Transverse colon (tissue), 4 donors: Measurements from ENCODE around the gene GPR171. TPM values are rescaled to one million over a fixed set of nuclear protein-coding genes. Genes with fewer than 3 reads are reported as not detected.

Source experiments
- DNase-seq: peaks from one replicate; pipeline ENCODE4 v3.0.0-alpha.2; 2019
- H3K27ac ChIP-seq, 4 donors: fragments of 200-600 bp; sonication (generic); 2 replicates each; pipeline ENCODE4 v1.5.1; 2016 to 2018; ENCODE audit warnings: inconsistent platforms in 4 of 4
- H3K27me3 ChIP-seq: fragments of 200-600 bp; sonication (generic); 2 replicates; pipeline ENCODE4 v1.5.1; 2017; ENCODE audit warnings: inconsistent platforms
- H3K36me3 ChIP-seq, 4 donors: fragments of 200-600 bp; sonication (generic); 2 replicates each; pipeline ENCODE4 v1.5.1; 2017 to 2019; ENCODE audit warnings: inconsistent platforms in 4 of 4
- H3K4me1 ChIP-seq, 4 donors: fragments of 200-600 bp; sonication (generic); 2 replicates each; pipeline ENCODE4 v1.5.1; 2017 to 2020; ENCODE audit warnings: inconsistent platforms in 4 of 4
- H3K4me3 ChIP-seq, 4 donors: fragments of 200-600 bp; sonication (generic); 1 replicate in 1 of 4; 2 replicates in 3 of 4; pipeline versions ENCODE4 v1.5.1 to v1.6.1; 2017 to 2019; ENCODE audit warnings: inconsistent platforms in 4 of 4
- H3K9me3 ChIP-seq, 2 donors: fragments of 200-600 bp; sonication (generic); 2 replicates each; pipeline ENCODE4 v1.5.1; 2017 to 2019; ENCODE audit warnings: inconsistent platforms in 2 of 2
- EP300 ChIP-seq: sonication (generic); formaldehyde crosslinking; IDR thresholded peaks from one replicate; pipeline ENCODE4 v1.6.1; 2017; ENCODE audit warnings: antibody characterized with exemption, low read depth
- POLR2A ChIP-seq: fragments of 450-650 bp; IDR thresholded peaks from one replicate; pipeline ENCODE4 v1.6.1; 2016; ENCODE audit warnings: antibody characterized with exemption, mild to moderate bottlenecking, moderate library complexity
- POLR2AphosphoS5 ChIP-seq, 3 donors: sonication (generic); formaldehyde crosslinking; IDR thresholded peaks; one replicate each; pipeline ENCODE4 v1.6.1; 2016; ENCODE audit warnings: antibody characterized with exemption in 3 of 3
- WGBS, 2 donors: methylation state at CpG; one replicate each; pipeline ENCODE4 v1.1.5; 2018; ENCODE audit warnings: low coverage in 1 of 2; 5-methylcytosine and 5-hydroxymethylcytosine counted together
- in situ Hi-C, 4 donors: fragments of 200-750 bp; cut with MboI; loops; one replicate each; pipeline versions ENCODE4 v1.15.0 to v1.15.1; 2017; ENCODE audit warnings: low sequenced_read_pairs in 3 of 4, low pct_ligation_motif_present in 1 of 4, low pct_unique_long_range_greater_than_20kb in 1 of 4
- intact Hi-C: fragments of 100-400 bp; cut with DNase I; formaldehyde crosslinking; loops from one replicate; pipeline ENCODE4 v1.15.1; 2023; ENCODE audit warnings: low total_unique reads
- total RNA-seq, 4 donors: library from RNA; depleted of rRNA; stranded (reverse); fragments of >200 nt; gene quantifications; one replicate each; pipeline ENCODE4 v1.1.0, GENCODE V29; 2016
- TF ChIP-seq, protein P1 (sequence below), 5 experiments: fragments of 200-600 bp in 3 of 5; fragments of 450-650 bp in 2 of 5; sonication (generic) in 3 of 5; IDR thresholded peaks; 1 replicate in 2 of 5; 2 replicates in 3 of 5; pipeline ENCODE4 v1.5.1; 2016 to 2017; ENCODE audit warnings: antibody characterized with exemption in 5 of 5, inconsistent platforms in 3 of 5, mild to moderate bottlenecking in 2 of 5, moderate library complexity in 1 of 5

The GPR171 gene
- total RNA-seq, 4 donors from 2014 or later = 3.8 to 6.8 TPM; not detected in 2

DNA sequence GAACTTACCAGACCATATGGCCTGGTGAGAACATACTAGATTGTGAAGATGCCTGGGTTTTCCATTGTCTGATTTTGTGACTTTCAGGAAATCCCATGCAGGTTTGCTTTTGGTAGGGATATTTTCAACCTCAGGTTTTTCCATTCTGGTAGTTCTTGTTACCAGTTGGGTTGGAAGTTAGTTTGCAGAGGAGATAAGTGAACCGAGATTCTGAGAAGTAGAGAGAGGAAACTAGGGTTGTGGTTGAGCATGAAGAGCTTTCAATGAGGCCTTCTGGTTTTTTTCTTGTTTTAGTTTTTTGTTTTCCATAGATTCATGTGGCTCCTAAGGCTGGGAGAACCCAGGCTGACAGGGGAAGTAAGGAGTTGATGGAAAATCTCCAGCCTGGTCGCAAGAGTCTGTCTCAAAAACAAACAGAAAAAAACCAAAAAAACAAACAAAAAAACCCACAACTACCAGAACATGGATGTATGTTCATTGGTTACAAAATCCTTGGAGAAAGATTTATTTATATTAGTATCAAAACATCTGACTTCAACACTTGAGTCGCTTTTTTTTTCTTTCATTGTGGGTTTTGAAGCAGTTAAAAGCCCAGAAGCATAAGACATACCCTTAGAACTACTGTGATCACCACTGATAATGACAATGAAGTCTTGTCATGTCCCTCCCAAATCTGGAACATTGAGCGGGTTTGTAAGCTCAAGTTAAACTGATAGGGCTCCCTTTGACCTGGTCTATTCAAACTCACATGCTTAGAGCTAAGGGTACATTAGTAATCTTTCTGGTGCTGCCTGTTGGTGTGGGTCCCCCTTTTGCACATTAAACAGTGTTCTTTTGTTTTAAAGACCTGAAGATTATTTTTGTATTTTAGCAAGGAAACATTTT, 3.2 kb downstream of the GPR171 start:
- in situ Hi-C loops = no loop called here

GRCh38 chr3:151198849-151199248, 4.2 kb downstream of the GPR171 start:
- Histone ChIP-seq H3K27ac (no peak overlapping the region), H3K27me3 (no peaks in the 10 kb centered on the region), H3K36me3 (no peaks in the 10 kb centered on the region), H3K4me3 (no peak overlapping the region), H3K9me3 (no peaks in the 10 kb centered on the region), H3K4me1 (peaks cover 0 to 3% (median 0%) of the 10 kb centered on the region in 4 donors)
- intact Hi-C loops = no loop called here
- in situ Hi-C loops = no loop called here
- 94 to 97% methylated on average over 4 to 5 of the region's 5 CpGs for WGBS, 2 donors
- DNase-seq = no peak
- TF ChIP-seq EP300 (no peak), POLR2A (no peak), POLR2AphosphoS5 (IDR thresholded peaks at IDR 0.05) (no peak)
- TF ChIP-seq, protein P1, sequence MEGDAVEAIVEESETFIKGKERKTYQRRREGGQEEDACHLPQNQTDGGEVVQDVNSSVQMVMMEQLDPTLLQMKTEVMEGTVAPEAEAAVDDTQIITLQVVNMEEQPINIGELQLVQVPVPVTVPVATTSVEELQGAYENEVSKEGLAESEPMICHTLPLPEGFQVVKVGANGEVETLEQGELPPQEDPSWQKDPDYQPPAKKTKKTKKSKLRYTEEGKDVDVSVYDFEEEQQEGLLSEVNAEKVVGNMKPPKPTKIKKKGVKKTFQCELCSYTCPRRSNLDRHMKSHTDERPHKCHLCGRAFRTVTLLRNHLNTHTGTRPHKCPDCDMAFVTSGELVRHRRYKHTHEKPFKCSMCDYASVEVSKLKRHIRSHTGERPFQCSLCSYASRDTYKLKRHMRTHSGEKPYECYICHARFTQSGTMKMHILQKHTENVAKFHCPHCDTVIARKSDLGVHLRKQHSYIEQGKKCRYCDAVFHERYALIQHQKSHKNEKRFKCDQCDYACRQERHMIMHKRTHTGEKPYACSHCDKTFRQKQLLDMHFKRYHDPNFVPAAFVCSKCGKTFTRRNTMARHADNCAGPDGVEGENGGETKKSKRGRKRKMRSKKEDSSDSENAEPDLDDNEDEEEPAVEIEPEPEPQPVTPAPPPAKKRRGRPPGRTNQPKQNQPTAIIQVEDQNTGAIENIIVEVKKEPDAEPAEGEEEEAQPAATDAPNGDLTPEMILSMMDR (IDR thresholded peaks at IDR 0.05) = no peak

More for the DNA sequence above, 3.2 kb downstream of the GPR171 start:
- H3K27me3 ChIP-seq = no peaks in the 10 kb centered on the region
- H3K4me3 ChIP-seq = no peak overlapping the region
- no peak for DNase-seq
- peaks cover 0 to 3% (median 0%) of the 10 kb centered on the region in 4 donors for H3K4me1 ChIP-seq
- H3K36me3 ChIP-seq = no peaks in the 10 kb centered on the region
- WGBS, 2 donors = 59 to 67% methylated on average over 3 to 4 of the region's 4 CpGs
- H3K27ac ChIP-seq = no peak overlapping the region
- no peak for TF ChIP-seq POLR2A
- TF ChIP-seq POLR2AphosphoS5 (IDR thresholded peaks at IDR 0.05) = no peak
- TF ChIP-seq, protein P1 (IDR thresholded peaks at IDR 0.05) = no peak
- no peak for TF ChIP-seq EP300
- no peaks in the 10 kb centered on the region for H3K9me3 ChIP-seq
- intact Hi-C loops = no loop called here

GRCh38 chr3:151197981-151198767, 4.8 kb downstream of the GPR171 start:
- intact Hi-C loops (no loop called here), in situ Hi-C loops (no loop called here)
- no peaks in the 10 kb centered on the region for H3K27me3 ChIP-seq
- H3K4me1 ChIP-seq = peaks cover 0 to 3% (median 0%) of the 10 kb centered on the region in 4 donors
- WGBS, 2 donors = 72 to 83% methylated on average over 6 of the region's 6 CpGs
- no peaks in the 10 kb centered on the region for H3K9me3 ChIP-seq
- H3K27ac ChIP-seq = no peak overlapping the region
- DNase-seq = no peak
- H3K4me3 ChIP-seq = no peak overlapping the region
- no peaks in the 10 kb centered on the region for H3K36me3 ChIP-seq
- TF ChIP-seq, protein P1 (IDR thresholded peaks at IDR 0.05) = no peak
- TF ChIP-seq POLR2AphosphoS5 (IDR thresholded peaks at IDR 0.05) (no peak), EP300 (no peak), POLR2A (no peak)

GRCh38 chr3:151197228-151197627, 5.8 kb downstream of the GPR171 start:
- Histone ChIP-seq H3K27ac (no peak overlapping the region), H3K9me3 (no peaks in the 10 kb centered on the region), H3K36me3 (no peaks in the 10 kb centered on the region), H3K4me1 (peaks cover 0 to 3% (median 0%) of the 10 kb centered on the region in 4 donors), H3K27me3 (no peaks in the 10 kb centered on the region), H3K4me3 (no peak overlapping the region)
- DNase-seq = no peak
- no peak for TF ChIP-seq POLR2AphosphoS5 (IDR thresholded peaks at IDR 0.05)
- TF ChIP-seq POLR2A = no peak
- TF ChIP-seq, protein P1 (IDR thresholded peaks at IDR 0.05) = no peak
- TF ChIP-seq EP300 = no peak
- intact Hi-C loops = no loop called here
- in situ Hi-C loops = no loop called here
- WGBS, 2 donors = 94 to 100% methylated on average over 2 to 8 of the region's 8 CpGs
